Measurements from ENCODE around the gene PSMF1. TPM values are rescaled to one million over a fixed set of nuclear protein-coding genes. Genes with fewer than 3 reads are reported as not detected.

PSMF1 gene
- total and polyA plus RNA-seq, 4 donors, result 37.5 to 161 (median 68.2) TPM

DNA sequence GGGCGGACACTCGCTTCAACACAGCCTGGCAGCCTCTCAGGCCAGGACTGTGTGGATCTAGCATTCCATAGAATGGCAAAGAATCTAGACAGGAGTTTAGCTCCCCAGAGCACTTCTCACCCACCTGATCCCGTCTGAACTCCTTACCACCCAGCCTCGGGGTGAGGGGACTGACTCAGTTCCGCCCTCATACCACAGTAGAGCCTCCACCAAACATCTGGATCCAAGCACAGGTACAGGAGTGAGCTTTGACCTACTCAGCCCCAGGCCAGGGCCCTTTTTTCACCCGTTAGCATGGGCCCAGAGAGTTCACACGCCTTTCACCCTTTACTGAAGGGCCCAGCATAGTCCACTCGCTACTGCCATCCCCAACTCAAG, 715 bp downstream of the PSMF1 start:
- TF ChIP-seq, protein P1, sequence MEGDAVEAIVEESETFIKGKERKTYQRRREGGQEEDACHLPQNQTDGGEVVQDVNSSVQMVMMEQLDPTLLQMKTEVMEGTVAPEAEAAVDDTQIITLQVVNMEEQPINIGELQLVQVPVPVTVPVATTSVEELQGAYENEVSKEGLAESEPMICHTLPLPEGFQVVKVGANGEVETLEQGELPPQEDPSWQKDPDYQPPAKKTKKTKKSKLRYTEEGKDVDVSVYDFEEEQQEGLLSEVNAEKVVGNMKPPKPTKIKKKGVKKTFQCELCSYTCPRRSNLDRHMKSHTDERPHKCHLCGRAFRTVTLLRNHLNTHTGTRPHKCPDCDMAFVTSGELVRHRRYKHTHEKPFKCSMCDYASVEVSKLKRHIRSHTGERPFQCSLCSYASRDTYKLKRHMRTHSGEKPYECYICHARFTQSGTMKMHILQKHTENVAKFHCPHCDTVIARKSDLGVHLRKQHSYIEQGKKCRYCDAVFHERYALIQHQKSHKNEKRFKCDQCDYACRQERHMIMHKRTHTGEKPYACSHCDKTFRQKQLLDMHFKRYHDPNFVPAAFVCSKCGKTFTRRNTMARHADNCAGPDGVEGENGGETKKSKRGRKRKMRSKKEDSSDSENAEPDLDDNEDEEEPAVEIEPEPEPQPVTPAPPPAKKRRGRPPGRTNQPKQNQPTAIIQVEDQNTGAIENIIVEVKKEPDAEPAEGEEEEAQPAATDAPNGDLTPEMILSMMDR (IDR thresholded peaks at IDR 0.05; ENCODE audit: control extremely low read depth, extremely low read depth), result no peak
- peaks cover 8 to 56% (median 28%) of the 10 kb centered on the region in 5 donors for H3K4me1 ChIP-seq (ENCODE audit: control insufficient read depth in 5 of 5, insufficient read depth in 5 of 5, low read length in 5 of 5)
- DNase-seq (no peak), ATAC-seq (ENCODE audit: insufficient read depth, low FRiP score) (no peak)
- H3K9me3 ChIP-seq (ENCODE audit: control insufficient read depth in 4 of 4, insufficient read depth in 3 of 4, low read length in 3 of 4), result no peaks in the 10 kb centered on the region
- peak overlapping the region in 1 of 2 donors; percentile 57 for H3K27ac ChIP-seq (ENCODE audit: low read depth in 1 of 2, low read length in 1 of 2)
- 12 to 19% methylated on average over 8 of the region's 8 CpGs for WGBS, 2 donors
- peak overlapping the region; percentile 71 to 95 for H3K9ac ChIP-seq (ENCODE audit: insufficient read depth in 1 of 2, low read length in 2 of 2)
- H3K36me3 ChIP-seq (ENCODE audit: control insufficient read depth in 4 of 4, insufficient read depth in 4 of 4, low read length in 4 of 4), result peaks cover 0 to 5% (median 0%) of the 10 kb centered on the region in 4 donors
- no peaks in the 10 kb centered on the region for H3K27me3 ChIP-seq (ENCODE audit: control insufficient read depth in 3 of 3, insufficient read depth in 3 of 3, low read length in 2 of 3)
- H3K4me3 ChIP-seq, result peak overlapping the region; percentile 76

DNA sequence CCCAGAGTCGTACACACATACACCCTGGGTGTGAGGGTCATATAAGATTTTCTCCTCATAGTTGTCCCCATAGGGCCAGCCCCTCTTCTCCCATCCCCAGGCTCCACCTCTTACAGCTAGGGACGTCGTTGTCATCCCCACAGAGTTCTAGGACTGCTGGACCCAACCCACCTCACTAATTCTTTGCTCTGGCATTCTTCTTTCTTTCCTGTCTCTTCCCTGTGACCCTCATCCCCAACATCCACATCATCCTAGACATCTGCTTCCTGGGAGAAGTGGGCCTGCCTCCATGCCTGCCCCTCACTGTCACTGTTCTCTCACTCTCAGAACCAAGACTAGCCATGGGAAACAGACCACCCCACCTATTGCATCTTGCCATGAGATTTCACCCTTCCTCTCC, 1.1 kb downstream of the PSMF1 start:
- Histone ChIP-seq H3K4me1 (ENCODE audit: control insufficient read depth in 5 of 5, insufficient read depth in 5 of 5, low read length in 5 of 5) (peaks cover 8 to 60% (median 28%) of the 10 kb centered on the region in 5 donors), H3K27me3 (ENCODE audit: control insufficient read depth in 3 of 3, insufficient read depth in 3 of 3, low read length in 2 of 3) (no peaks in the 10 kb centered on the region), H3K27ac (ENCODE audit: low read depth in 1 of 2, low read length in 1 of 2) (peak overlapping the region in 1 of 2 donors; percentile 57), H3K36me3 (ENCODE audit: control insufficient read depth in 4 of 4, insufficient read depth in 4 of 4, low read length in 4 of 4) (peaks cover 0 to 5% (median 0%) of the 10 kb centered on the region in 4 donors), H3K9ac (ENCODE audit: insufficient read depth in 1 of 2, low read length in 2 of 2) (peak overlapping the region; percentile 71 to 95), H3K9me3 (ENCODE audit: control insufficient read depth in 4 of 4, insufficient read depth in 3 of 4, low read length in 3 of 4) (no peaks in the 10 kb centered on the region), H3K4me3 (peak overlapping the region; percentile 76)
- ATAC-seq (ENCODE audit: insufficient read depth, low FRiP score) (no peak), DNase-seq (no peak)
- 15 to 34% methylated on average over 3 of the region's 3 CpGs for WGBS, 2 donors
- TF ChIP-seq, protein P1 (IDR thresholded peaks at IDR 0.05; ENCODE audit: control extremely low read depth, extremely low read depth), result no peak

DNA sequence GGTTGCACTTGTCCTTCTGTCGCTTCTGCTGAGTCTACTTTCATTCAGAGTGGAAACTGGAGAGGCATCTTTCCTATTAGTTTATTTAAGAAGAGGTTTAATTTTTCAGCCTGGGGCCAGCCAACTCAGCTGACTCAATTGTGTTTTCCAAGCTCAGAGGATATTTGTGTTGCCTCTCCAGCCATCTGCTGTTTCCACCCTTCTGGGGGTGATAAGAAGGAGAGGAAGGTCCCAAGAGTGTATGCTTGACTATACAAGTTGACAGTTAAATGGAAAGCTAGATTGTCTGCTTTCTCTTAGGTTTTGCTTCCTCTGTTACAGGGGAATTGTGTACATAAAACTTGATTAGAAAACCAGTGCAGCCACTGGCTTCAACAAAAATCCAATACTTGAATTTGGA, 3.0 kb downstream of the PSMF1 start:
- H3K27me3 ChIP-seq (ENCODE audit: control insufficient read depth in 3 of 3, insufficient read depth in 3 of 3, low read length in 2 of 3), result no peaks in the 10 kb centered on the region
- DNase-seq (no peak), ATAC-seq (ENCODE audit: insufficient read depth, low FRiP score) (no peak)
- 77 to 94% methylated on average over 1 of the region's 1 CpG for WGBS, 2 donors
- H3K36me3 ChIP-seq (ENCODE audit: control insufficient read depth in 4 of 4, insufficient read depth in 4 of 4, low read length in 4 of 4), result peaks cover 6 to 19% (median 11%) of the 10 kb centered on the region in 4 donors
- H3K9me3 ChIP-seq (ENCODE audit: control insufficient read depth in 4 of 4, insufficient read depth in 3 of 4, low read length in 3 of 4), result no peaks in the 10 kb centered on the region
- TF ChIP-seq, protein P1 (IDR thresholded peaks at IDR 0.05; ENCODE audit: control extremely low read depth, extremely low read depth), result no peak
- peak overlapping the region in 1 of 2 donors; percentile 79 for H3K9ac ChIP-seq (ENCODE audit: insufficient read depth in 1 of 2, low read length in 2 of 2)
- H3K4me3 ChIP-seq, result no peak overlapping the region
- H3K27ac ChIP-seq (ENCODE audit: low read depth in 1 of 2, low read length in 1 of 2), result no peak overlapping the region
- peaks cover 8 to 68% (median 28%) of the 10 kb centered on the region in 5 donors for H3K4me1 ChIP-seq (ENCODE audit: control insufficient read depth in 5 of 5, insufficient read depth in 5 of 5, low read length in 5 of 5)
